Measurements from ENCODE around the gene FAAH.

FAAH gene

GRCh38 chr1:46458846-46459245 lies 64.7 kb downstream of the FAAH start:
- TF ChIP-seq ARNT (IDR thresholded peaks at IDR 0.05) (no peak), PKNOX1 (IDR thresholded peaks at IDR 0.05) (no peak), FOXK2 (IDR thresholded peaks at IDR 0.05) (no peak), HDGF (IDR thresholded peaks at IDR 0.05; ENCODE audit: borderline replicate concordance) (no peak), SP1 (IDR thresholded peaks at IDR 0.05) (no peak), FOXM1 (IDR thresholded peaks at IDR 0.05; ENCODE audit: borderline replicate concordance) (no peak), NFRKB (IDR thresholded peaks at IDR 0.05) (no peak), LEF1 (IDR thresholded peaks at IDR 0.05; ENCODE audit: borderline replicate concordance) (no peak), BHLHE40 (IDR thresholded peaks at IDR 0.05; ENCODE audit: borderline replicate concordance) (no peak), FOXA1 (IDR thresholded peaks at IDR 0.05) (no peak), SUZ12 (IDR thresholded peaks at IDR 0.05) (no peak), L3MBTL2 (conservative IDR thresholded peaks at IDR 0.05) (no peak), ZNF384 (IDR thresholded peaks at IDR 0.05) (no peak), CTBP1 (IDR thresholded peaks at IDR 0.05; ENCODE audit: borderline replicate concordance) (no peak), ELF4 (IDR thresholded peaks at IDR 0.05) (no peak), TARDBP (IDR thresholded peaks at IDR 0.05) (no peak)
- ChIA-PET CTCF (interaction anchor here (1.0 to 2.8 kb wide), 2 partner anchors 12 to 19 kb away, joined by 3 to 13 read pairs; no protein-coding TSS in a partner anchor), POLR2A (no interaction called here)
- no peak for DNase-seq (ENCODE audit: extremely low spot score)

GRCh38 chr1:46459315-46459714 lies 65.2 kb downstream of the FAAH start:
- DNase-seq (ENCODE audit: extremely low spot score): no peak
- ChIA-PET CTCF (interaction anchor here (1.0 to 2.8 kb wide), 2 partner anchors 12 to 18 kb away, joined by 3 to 13 read pairs; no protein-coding TSS in a partner anchor), POLR2A (no interaction called here)
- TF ChIP-seq SUZ12 (IDR thresholded peaks at IDR 0.05): no peak
- no peak for TF ChIP-seq ARNT (IDR thresholded peaks at IDR 0.05)
- no peak for TF ChIP-seq FOXA1 (IDR thresholded peaks at IDR 0.05)
- no peak for TF ChIP-seq PKNOX1 (IDR thresholded peaks at IDR 0.05)
- no peak for TF ChIP-seq ZNF384 (IDR thresholded peaks at IDR 0.05)
- TF ChIP-seq NFRKB (IDR thresholded peaks at IDR 0.05): no peak

GRCh38 chr1:46461017-46461808 lies 67.1 kb downstream of the FAAH start:
- DNase-seq (ENCODE audit: extremely low spot score): no peak
- TF ChIP-seq HDGF (IDR thresholded peaks at IDR 0.05; ENCODE audit: borderline replicate concordance) (no peak), FOXK2 (IDR thresholded peaks at IDR 0.05) (no peak), SP1 (IDR thresholded peaks at IDR 0.05) (no peak)
- ChIA-PET POLR2A (no interaction called here), CTCF (no interaction called here)

GRCh38 chr1:46461809-46462448 lies 67.8 kb downstream of the FAAH start:
- CTCF ChIA-PET: no interaction called here
- DNase-seq (ENCODE audit: extremely low spot score): no peak
- POLR2A ChIA-PET: no interaction called here
- TF ChIP-seq LEF1 (IDR thresholded peaks at IDR 0.05; ENCODE audit: borderline replicate concordance): no peak
- no peak for TF ChIP-seq L3MBTL2 (conservative IDR thresholded peaks at IDR 0.05)
- no peak for TF ChIP-seq FOXM1 (IDR thresholded peaks at IDR 0.05; ENCODE audit: borderline replicate concordance)
- no peak for TF ChIP-seq BHLHE40 (IDR thresholded peaks at IDR 0.05; ENCODE audit: borderline replicate concordance)
- TF ChIP-seq FOXA1 (IDR thresholded peaks at IDR 0.05): no peak
- TF ChIP-seq ELF4 (IDR thresholded peaks at IDR 0.05): no peak
- no peak for TF ChIP-seq HDGF (IDR thresholded peaks at IDR 0.05; ENCODE audit: borderline replicate concordance)
- no peak for TF ChIP-seq ZNF384 (IDR thresholded peaks at IDR 0.05)
- TF ChIP-seq CTBP1 (IDR thresholded peaks at IDR 0.05; ENCODE audit: borderline replicate concordance): no peak
